ENCODE results near the gene TBC1D12.

DNA sequence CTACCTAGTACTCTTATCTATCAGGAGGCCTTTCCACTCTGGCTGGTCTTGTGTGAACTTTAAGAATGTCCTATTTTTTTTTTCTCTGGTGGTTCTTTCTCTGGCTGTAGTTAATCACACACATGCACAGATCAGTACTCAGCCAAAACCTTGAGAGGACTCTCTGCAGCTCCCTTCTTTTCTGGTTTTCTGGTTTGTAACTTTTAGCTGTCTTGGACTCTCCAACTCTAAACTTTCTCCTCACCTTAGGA lies 88.4 kb downstream of the TBC1D12 start:
- TF ChIP-seq POLR2A (IDR thresholded peaks at IDR 0.05; ENCODE audit: low read length), result no peak
- TF ChIP-seq GATA1 (IDR thresholded peaks at IDR 0.05; ENCODE audit: low read depth, low read length), result no peak
